HG03095 (cell line): Measurements from ENCODE around the gene EFNB3.

ENCODE experiments used
- ATAC-seq: cut with Tn5 transposase; IDR thresholded peaks from one replicate; pipeline ENCODE4 v1.9.1; 2021; ENCODE audit warnings: moderate library complexity; ENCODE audit not compliant: unreplicated experiment

The EFNB3 gene

GRCh38 chr17:7697828-7698588 is 7.0 kb upstream of the EFNB3 start:
- no peak for ATAC-seq

- no peak for ATAC-seq
Observed at GRCh38 chr17:7700510-7700909, 4.5 kb upstream of the EFNB3 start.

- no peak for ATAC-seq
Observed at GRCh38 chr17:7701681-7702080, 3.3 kb upstream of the EFNB3 start.

- no peak for ATAC-seq
Observed at GRCh38 chr17:7702776-7703175, 2.2 kb upstream of the EFNB3 start.

- ATAC-seq, result no peak
Observed at GRCh38 chr17:7703584-7704479, 1.2 kb upstream of the EFNB3 start.

GRCh38 chr17:7705269-7706255 is 560 bp downstream of the EFNB3 start:
- ATAC-seq, result no peak

GRCh38 chr17:7706631-7707354 is 1.8 kb downstream of the EFNB3 start:
- no peak for ATAC-seq

GRCh38 chr17:7707446-7707845 is 2.4 kb downstream of the EFNB3 start:
- ATAC-seq, result no peak

- no peak for ATAC-seq
Observed at GRCh38 chr17:7707858-7708750, 3.1 kb downstream of the EFNB3 start.

- ATAC-seq, result no peak
Observed at GRCh38 chr17:7709031-7709430, 4.0 kb downstream of the EFNB3 start.

GRCh38 chr17:7710301-7710700 is 5.3 kb downstream of the EFNB3 start:
- ATAC-seq, result no peak

GRCh38 chr17:7711051-7711755 is 6.2 kb downstream of the EFNB3 start:
- ATAC-seq, result no peak

- ATAC-seq, result no peak
Observed at GRCh38 chr17:7712111-7712771, 7.2 kb downstream of the EFNB3 start.

GRCh38 chr17:7713782-7714181 is 8.8 kb downstream of the EFNB3 start:
- ATAC-seq, result no peak

GRCh38 chr17:7714721-7715594 is 10.0 kb downstream of the EFNB3 start:
- ATAC-seq, result no peak

GRCh38 chr17:7715936-7716886 is 11.2 kb downstream of the EFNB3 start:
- ATAC-seq, result no peak
